HG03066 (cell line): ENCODE results near the gene NPIPA3.
"Not testable (repeated sequence)": the region's sequence is repeated elsewhere in the genome, so short reads cannot be mapped to it uniquely, and the experiment has no call there.

Experiments used
- ATAC-seq: cut with Tn5 transposase; IDR thresholded peaks from one replicate; pipeline ENCODE4 v1.9.1; 2021; ENCODE audit warnings: low read depth; ENCODE audit not compliant: unreplicated experiment

Gene NPIPA3

DNA sequence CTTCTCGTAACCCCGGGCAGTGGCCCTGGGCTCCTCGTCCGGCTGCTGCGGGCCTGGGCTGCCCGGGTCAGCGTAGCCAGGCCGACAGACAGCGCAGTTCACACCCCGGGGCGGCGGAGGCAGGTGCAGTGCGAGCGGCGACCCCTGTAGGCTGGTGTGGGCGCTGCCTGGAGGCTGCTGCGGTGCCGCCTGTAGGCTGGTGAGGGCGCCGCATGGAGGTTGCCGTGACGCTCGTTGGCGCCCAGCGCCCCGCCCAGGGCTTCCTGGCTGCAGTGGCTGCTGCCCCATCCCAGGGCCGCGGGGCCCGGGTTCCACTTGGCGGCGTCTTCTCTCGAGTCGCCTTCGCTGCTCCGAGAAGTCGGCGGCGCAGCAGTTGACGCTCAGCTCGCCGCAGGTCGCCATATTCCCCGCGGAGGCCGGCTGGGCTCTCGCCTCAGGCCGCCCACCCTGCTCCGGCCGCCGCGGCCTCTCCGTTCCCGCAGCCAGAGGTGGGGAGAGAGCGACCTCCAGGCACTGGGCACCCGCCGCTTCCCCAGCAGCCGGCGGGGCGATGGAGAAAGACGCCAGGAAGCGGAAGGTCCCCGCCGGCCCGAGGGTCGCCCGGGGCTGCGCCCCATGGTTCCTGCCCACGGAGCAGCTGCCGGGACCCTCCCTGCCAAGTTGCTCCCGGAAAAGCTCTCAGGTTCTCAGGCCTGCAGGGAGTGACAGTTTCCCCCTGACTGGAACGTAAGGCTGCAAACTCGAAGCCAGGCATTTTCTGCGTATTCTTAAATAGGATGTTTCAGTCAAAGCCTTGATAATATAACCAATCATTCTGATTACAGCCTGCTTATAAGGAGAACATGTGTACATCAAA lies at the start of gene NPIPA3:
TSS of gene NPIPA3 (plus strand) at position 256 of the 856 bp plus-strand sequence. CDS start 5,533 bp downstream, outside the sequence.
- peak; percentile 97 for ATAC-seq

DNA sequence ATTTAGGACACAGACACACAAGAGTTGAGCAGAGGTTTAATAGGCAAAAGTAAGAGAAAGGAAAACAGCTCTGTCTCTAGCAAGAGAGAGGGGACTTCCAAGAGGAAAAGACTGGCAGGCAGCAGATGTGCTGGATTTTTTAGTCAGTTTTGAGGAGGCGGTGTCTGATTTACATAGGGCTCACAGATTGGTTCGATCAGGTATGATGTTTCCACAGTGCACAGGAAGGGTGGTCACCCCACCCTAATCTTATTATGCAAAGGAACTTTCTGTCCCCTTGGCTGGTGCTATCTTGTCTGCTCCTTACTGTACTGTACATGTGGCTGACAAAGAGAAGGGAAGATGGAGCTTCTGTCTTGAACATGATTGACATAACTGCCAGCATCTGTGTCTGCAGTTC lies 45.1 kb upstream of the NPIPA3 start:
- peak; percentile 78 for ATAC-seq

DNA sequence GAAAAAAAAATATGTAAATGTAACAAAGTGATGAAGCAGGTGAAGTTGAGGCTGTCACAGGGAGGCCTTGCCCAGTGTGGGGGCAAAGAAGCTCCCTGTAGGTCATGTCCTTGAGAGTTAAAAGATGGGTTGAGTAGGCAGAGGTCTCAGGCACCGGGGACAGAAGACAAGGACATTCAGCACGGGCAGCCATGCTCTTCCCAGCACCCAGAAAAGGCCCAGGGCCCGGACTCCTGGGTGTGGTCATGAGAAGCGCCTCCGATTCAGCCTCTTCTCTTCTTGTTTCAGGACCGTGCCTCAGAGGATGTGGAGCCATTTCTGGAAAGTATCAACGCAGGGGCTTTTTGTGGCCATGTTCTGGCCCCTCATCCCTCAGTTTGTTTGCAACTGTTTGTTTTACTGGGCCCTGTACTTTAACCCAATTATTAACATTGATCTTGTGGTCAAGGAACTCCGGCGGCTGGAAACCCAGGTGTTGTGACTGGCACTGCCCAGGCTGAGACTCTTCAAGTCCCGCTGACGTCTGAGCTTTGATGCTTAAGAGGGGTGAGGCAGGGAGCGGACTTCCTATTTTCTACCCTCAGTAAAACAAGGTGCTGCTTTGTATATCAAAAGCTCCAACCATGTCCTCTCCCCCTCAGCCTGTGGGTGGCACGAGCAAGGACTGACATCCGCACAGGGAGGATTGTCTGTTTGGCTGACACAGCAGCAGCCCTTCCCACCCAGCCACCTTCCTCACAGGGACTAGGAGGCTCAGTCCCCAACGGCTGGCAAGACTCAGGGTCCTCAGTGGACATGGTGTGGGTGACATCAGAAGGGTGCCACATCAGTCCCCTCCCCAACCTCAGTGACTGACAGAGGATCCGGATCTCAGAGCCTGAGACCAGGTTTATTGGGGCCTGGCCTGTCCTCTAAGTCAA lies 35.6 kb upstream of the NPIPA3 start:
- ATAC-seq = no peak

DNA sequence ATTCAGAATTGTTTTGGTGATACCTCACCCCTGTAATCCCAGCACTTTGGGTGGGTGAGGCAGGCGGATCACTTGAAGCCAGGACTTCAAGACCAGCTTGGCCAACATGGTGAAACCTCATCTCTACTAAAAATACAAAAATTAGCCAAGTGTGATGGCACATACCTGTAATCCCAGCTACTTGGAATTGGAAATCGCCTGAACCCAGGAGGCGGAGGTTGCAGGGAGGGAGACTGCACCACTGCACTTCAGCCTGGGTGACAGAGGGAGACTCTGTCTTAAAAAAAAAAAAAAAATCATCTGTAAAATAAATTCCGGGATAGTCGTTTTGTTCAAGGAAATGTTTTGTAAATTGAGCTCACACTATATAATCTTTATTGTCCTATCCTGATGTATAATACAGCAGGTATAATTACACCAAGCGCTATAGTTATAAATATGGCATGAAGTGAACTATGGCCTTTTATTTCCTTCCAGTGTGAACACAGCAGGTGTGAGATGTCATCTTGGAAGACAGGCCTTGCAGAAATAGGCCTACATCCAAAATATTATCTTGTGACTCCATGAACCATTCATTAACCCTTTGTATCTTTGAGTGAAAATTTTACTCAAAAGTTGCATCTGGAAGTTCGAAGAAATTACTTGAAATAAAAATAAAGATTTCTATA lies 34.5 kb upstream of the NPIPA3 start:
- no peak for ATAC-seq

DNA sequence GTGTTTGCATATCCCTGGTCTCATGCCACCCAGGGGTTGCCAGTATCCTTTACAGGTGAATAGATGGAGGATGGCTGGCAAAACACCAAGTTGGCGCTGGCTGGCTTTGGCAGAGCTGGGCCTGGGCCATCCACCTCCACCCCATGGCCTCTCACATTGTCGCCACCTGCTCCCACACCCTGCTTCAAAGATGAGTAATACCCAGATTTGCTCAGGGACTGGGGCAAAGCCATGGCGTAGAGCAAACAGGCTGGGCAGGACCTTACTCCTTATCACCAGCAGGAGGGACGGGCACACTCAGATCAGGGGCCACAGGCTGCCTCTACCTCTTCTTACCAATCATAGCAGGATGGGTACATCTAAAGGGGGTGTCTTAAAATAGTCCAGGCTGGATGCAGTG lies 33.4 kb upstream of the NPIPA3 start:
- no peak for ATAC-seq

- peak; percentile 54 for ATAC-seq
Measured at GRCh38 chr16:14672403-14672971, 30.7 kb upstream of the NPIPA3 start.

GRCh38 chr16:14676633-14677032 lies 26.6 kb upstream of the NPIPA3 start:
- ATAC-seq = no peak

DNA sequence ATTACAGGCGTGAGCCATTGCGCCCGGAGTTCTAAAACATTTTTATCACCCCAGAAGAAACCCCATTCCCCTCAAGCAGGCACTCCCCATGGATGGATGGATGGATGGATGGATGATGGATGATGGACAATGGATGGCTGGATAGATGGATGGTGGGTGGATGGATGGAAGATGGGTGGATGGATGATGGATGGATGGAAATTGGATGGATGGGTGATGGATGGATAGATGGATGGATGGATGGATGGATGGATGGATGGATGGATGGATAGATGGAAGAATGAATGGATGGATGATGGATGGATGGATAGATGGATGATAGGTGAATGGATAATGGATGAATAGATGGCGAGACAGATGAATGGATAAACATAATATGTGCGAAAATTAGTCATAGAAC lies 25.6 kb upstream of the NPIPA3 start:
- no peak for ATAC-seq

- ATAC-seq = no peak
Measured at GRCh38 chr16:14678748-14679497, 24.3 kb upstream of the NPIPA3 start.

DNA sequence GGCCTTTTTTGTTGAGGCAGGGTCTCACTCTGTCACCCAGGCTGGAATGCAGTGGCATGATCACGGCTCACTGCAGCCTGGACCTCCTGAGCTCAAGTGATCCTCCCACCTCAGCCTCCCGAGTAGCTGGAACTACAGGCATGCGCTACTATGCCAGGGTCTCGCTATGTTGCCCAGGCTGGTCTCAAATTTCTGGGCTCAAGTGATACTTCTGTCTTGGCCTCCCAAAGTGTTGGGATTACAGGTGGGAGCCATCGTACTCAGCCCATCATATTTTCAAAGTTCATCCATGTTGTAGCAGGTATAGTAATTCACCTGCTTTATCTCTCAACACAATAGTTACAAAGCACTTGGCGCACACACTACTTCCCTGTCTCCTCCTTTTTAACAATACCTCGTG lies 22.8 kb upstream of the NPIPA3 start:
- ATAC-seq = not testable (repeated sequence)

DNA sequence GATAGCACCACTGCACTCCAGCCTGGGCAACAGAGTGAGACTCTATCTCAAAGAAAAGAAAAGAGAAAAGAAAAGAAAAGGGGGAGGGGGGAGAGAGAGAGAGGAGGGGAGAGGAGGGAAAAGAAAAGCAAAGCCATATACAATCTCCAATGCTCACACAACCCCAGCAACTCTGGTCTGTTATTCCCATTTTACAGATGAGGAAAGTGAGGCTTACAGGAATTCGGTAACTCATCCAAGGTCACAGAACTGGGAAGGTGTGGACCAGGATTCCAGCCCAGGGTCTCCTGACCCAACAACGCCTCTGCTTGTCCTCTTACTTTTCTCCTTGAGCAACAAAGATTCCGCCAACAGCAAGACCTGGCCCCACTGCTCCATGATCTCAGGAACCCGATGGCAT lies 22.1 kb upstream of the NPIPA3 start:
- no peak for ATAC-seq

DNA sequence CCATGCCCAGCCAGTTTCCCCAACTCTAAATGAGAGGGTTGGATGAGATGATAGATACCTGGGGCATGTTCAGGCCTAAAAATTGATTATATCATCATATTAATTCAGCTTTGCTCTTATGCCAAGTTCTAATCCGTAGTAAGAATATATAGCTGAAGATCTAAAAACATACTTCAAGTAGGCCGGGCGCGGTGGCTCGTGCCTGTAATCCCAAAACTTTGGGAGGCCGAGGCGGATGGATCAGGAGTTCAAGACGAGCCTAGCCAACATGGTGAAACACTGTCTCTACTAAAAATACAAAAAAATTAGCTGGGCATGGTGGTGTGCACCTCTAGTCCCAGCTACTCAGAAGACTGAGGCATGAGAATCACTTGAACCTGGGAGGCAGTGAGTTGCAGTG lies 21.1 kb upstream of the NPIPA3 start:
- ATAC-seq = no peak

DNA sequence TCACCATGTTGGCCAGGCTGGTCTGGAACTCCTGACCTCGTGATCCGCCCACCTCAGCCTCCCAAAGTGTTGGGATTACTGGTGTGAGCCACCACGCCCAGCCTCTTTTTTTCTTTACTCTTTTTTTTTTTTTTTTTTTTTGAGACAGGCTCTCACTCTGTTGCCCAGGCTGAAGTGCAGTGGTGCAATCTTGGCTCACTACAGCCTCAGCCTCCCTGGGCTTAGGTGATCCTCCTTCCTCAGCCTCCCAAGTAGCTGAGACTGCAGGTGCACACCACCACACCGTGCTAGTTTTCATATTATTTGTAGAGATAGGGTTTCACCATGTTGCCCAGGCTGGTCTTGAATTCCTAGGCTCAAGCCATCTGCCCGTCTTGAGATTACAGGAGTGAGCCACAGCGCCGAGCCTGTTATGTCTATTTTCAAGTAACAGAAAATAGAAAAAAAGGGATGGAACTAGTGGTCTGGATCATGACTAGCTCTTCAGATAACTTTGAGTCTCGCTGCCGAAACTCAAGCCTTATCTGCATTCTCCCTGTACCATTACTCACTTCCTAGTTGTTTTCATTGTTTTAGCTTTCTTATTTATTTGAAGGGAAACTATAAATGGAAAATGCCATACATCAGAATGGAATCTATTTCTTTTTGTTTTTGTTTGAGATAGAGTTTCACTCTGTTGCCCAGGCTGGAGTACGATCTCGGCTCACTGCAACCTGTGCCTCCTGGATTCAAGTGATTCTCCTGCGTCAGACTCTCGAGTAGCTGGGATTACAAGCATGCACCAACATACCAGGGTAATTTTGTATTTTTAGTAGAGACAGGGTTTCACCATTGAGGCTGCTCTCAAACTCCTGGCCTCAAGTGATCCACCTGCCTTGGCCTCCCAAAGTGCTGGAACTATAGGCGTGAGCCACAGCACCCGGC lies 17.1 kb upstream of the NPIPA3 start:
- not testable (repeated sequence) for ATAC-seq

DNA sequence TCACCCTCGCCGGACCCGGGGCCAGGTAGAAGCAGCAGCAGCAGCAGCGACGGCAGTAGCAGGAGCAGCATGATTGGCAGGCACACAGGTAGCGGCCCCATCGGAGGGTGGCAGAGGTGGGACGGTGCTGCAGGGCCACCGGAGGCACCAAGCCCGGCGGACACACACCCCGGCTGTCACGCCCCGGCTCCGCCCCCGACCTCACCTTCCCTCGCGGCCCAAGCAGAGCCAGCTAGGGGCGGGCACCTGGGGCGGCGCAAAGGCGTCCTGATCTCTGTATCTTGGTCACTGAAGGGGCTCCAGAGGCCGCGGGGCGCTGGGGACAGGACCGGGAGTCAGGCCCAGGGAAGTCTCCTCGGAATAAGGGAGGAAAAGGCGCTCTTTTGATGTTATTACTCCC lies 9.1 kb upstream of the NPIPA3 start, which contains the start of gene PLA2G10:
TSS of gene PLA2G10 (minus strand) at position 180 of the 400 bp plus-strand sequence. CDS start at position 101, 79 bp downstream.
- not testable (repeated sequence) for ATAC-seq

- not testable (repeated sequence) for ATAC-seq
Measured at GRCh38 chr16:14701859-14702258, 1.4 kb upstream of the NPIPA3 start.

DNA sequence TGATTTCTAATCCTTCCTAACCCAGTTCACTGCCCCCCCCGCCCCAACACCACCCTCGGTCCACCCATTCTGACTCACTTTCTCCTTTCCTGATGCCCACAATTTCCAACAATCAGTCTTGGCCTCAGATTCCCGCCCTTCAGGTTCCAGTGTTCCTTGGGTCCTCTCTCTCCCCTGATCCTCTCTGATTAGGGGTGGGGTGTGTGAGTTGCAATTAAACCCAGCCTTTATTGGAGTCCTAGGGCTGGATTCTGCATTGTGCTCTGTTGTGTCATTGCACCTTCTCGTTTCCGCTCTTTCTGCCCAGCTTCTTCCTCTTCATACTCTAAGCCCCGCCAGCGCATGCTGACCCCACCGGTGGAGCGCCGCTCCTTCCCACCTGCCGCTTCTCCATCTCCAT lies 539 bp upstream of the NPIPA3 start:
- ATAC-seq = not testable (repeated sequence)

- not testable (repeated sequence) for ATAC-seq
Measured at GRCh38 chr16:14733233-14733632, 30.0 kb downstream of the NPIPA3 start.

GRCh38 chr16:14740832-14741385 lies 37.7 kb downstream of the NPIPA3 start:
- ATAC-seq = not testable (repeated sequence)
